HG02798 (cell line): ENCODE measurements around the gene USF2.
A peak's percentile ranks its signal among the peaks of the same experiment; 100 is the strongest.
"Not testable (repeated sequence)": the region's sequence is repeated elsewhere in the genome, so short reads cannot be mapped to it uniquely, and the experiment has no call there.

Experiments
- ATAC-seq: cut with Tn5 transposase; IDR thresholded peaks from one replicate; pipeline ENCODE4 v1.9.1; 2021; ENCODE audit warnings: mild to moderate bottlenecking; ENCODE audit not compliant: unreplicated experiment, poor library complexity

USF2 gene

DNA sequence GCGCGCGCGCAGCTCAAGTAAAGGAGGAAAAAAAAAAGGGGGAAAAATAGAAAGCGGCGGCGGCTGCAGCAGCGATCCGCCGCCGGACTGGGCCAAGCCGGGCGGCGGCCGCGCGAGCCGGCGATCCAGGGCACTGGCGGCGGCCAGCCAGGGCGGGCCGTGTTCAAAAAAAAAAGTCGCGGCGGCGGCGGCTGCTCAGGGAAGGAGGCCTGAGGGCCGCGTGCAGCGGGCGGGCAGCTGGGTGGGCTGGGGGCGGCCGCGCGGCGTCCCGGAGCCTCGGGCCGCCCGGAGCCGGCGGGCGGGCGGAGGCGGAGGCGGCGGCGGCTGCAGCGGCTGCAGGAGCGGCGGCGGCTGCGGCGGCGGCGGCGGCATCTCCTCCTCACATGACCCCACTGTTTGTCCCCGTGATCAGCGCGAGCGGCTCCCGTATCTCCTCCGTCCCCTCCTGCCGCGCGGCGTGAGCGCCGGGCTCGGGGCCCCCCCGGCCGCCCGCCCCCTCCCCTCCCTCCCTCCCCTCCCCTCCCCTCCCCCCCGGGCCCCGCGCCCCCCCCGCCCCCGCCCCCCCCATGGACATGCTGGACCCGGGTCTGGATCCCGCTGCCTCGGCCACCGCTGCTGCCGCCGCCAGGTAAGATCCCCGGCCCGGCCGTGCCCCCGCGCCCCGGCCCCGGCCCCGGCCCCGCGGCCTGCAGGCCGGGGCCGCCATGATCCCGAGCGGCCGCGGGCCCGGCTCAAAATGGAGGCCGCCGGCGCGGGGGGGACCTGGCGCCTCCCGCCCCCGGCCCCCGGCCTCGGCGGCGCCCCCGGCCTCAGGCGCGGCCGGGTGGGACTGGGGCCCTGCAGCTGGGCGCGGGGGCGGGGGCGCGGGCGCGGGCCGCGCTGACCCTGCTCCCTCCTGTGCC, at the start of gene USF2:
USF2 (plus strand) TSS at position 427 of the 902 bp plus-strand sequence; CDS start at position 567, 140 bp downstream.
- peak; percentile 29 for ATAC-seq

DNA sequence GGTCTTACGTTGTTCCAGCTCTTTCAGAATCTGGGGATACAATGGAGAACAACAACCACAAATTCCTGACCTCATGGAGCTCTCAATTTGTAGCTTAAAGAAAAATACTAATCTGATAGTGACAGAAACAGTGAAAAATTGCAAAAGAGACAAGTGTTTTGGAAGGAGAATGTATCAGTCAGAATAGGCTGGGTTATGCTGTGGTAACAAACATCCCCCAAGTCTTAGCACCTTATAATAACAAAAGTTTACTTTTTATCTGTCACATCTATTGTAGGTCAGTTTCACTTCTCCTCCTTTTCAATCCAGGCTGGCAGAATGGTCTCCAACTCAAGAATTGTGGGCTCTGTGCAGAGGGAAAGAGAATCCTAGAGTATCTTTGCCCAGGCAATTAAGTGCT, 49.8 kb upstream of the USF2 start:
- no peak for ATAC-seq

- ATAC-seq, result no peak
Observed at GRCh38 chr19:35220315-35220921, 48.3 kb upstream of the USF2 start.

- ATAC-seq, result not testable (repeated sequence)
Observed at GRCh38 chr19:35220973-35221590, 47.7 kb upstream of the USF2 start.

- ATAC-seq, result no peak
Observed at GRCh38 chr19:35222373-35223015, 46.3 kb upstream of the USF2 start.

- no peak for ATAC-seq
Observed at GRCh38 chr19:35223084-35223790, 45.5 kb upstream of the USF2 start.

DNA sequence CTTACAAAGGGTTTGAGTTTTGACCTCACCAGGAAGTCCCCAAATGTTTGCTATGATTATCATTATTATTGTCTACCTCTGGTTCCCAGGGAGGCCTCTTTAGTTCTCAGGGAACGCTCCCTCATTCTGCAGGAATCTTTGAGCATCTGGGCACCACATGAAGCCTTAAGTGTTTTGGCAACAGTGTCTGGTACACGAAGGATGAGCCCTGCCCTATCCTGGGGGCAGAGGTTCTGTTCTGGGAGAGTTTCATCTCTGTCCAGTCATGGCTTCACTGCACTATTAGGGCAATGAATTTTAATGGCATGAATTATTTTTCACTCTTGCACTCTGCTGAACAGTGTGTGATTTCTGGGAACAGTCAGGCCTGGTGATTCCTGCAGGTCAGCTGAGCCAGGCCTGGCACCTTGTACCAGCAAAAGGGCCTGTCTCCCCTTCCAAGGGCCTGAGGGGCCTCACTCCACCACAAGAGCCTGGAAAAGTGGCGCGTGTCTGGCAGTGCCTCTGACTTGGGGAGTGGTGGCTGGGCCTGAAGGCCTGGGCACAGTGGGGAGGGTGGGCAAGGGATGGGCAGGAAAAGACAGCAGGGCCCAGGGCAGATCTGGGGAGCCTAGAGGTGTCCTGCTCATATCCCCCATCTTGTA, 44.8 kb upstream of the USF2 start:
- no peak for ATAC-seq

- no peak for ATAC-seq
Observed at GRCh38 chr19:35224681-35225571, 43.8 kb upstream of the USF2 start.

DNA sequence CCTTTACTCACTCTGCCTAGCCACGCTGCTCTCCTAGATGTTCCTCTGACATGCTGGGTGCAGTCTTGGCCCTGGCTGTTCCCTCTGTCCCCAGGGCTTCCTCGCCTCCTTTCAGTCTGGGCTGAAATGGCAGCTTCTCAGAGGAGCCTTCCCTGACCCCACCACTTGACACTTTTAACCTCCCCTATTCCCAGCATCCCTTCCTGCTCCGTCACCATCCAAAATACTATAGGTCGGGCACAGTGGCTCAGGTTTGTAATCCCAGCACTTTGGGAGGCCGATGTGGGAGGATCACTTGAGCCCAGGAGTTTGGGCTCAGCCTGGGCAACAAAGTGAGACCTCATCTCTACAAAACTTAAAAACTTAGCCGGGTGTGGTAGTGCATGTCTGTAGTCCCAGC, 42.8 kb upstream of the USF2 start:
- no peak for ATAC-seq

- no peak for ATAC-seq
Observed at GRCh38 chr19:35226748-35227147, 42.0 kb upstream of the USF2 start.

DNA sequence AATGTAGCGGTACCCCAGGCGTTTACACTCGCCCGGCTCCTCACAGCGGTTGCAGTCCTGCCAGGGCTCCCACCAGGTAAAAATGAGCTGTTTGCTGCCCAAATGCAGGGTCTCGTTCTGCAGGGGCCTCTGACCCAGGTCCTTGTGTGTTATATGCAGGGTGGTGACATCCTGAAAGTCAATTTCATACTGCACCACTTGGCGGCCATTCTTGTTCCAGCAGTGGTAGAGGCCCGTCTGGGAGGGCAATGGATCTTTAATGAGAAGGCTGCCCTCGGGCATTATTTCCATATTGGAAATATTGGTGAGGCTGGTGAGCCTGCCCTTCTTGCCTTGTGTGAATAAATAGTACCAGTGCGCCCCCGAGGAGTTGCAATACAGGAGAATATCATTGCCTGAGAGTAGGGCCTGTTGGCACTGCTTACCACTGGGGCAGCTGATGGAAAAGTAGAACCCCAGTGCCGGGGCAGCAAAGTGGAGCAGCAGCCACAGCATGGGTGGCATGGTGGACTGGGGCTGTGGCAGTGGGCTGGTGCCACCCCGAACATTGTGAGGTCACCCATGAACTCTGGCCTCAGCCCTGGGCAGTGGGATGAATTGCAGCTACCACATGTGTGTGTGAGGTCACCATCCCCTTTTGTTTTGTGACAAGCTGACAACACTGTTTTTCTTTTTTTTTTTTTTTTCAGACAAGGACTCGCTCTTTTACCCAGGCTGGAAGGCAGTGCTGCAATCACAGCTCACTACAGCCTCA, 40.4 kb upstream of the USF2 start, which contains the start of gene FAM187B:
FAM187B (minus strand) TSS at position 563 of the 754 bp plus-strand sequence; CDS start at position 504, 59 bp downstream.
- ATAC-seq, result no peak

DNA sequence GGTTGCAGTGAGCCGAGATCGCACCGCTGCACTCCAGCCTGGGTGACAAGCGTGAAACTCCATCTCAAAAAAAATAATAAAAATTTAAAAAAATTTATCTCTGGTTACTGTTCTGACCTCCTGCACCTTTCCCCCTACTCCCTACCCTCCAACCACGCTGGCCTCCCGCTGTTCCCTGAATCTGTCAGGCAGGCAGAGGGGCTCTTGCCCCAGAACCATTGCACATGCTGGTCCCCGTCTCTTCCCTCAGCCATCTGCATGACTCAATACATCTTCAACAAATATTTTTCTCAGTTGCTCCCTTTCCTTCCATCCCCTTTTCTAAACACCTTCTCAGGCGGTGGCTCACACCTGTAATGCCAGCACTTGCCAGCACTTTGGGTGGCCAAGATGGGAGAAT, 39.2 kb upstream of the USF2 start:
- ATAC-seq, result no peak

GRCh38 chr19:35231956-35232645, 36.7 kb upstream of the USF2 start:
- ATAC-seq, result no peak

DNA sequence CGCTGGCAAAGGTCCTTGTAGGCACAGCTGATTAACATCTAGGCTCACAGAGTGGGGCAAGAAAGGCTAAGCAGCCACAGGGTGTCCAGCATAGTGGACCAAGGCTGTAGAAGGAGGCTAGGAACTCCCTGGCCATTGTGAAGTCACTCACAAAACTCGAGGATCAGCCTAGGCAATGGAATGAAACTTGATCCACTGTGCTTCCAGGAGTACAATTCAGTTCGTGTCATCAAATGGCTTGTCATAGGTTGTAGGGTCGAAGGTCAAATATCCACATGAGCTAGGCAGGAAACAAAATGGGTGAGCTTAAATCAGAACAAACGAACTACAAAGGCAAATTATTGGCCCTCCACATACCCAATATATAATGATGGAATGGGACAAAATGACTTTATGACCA, 35.9 kb upstream of the USF2 start:
- no peak for ATAC-seq

DNA sequence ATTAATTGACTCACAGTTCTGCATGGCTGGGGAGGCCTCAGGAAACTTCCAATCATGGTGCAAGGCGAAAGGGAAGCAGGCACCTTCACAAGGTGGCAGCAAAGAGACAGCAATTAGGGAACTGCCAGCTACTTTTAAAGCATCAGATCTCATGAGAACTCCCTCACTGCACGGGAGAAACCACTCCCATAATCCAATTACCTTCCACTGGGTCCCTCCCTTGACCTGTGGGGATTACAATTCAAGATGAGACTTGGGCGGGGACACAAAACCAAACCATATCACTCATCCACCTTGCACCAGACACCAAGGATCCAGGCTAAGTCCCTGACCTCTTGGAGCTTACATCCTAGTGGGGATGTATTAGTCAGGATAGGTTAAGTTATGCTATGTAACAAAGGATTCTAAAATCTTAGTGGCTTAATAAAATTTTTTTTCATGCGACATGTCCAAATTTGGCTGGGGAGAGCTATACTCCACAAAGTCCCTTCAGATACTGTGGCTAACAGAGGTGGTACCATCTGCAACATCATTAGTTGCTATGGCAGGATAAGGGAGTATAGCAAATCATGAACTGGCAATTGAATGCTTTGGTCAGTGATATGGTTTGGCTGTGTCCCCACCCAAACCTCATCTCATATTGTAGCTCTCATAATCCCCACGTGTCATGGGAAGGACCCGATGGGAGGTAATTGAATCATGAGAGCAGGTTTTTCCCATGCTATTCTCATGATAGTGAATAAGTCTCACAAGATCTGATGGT, 31.9 kb upstream of the USF2 start:
- no peak for ATAC-seq

GRCh38 chr19:35239597-35239996, 29.2 kb upstream of the USF2 start:
- not testable (repeated sequence) for ATAC-seq

- no peak for ATAC-seq
Observed at GRCh38 chr19:35240327-35240726, 28.4 kb upstream of the USF2 start.
